Small intestine (tissue), 7 donors: ENCODE results near the gene ITPR3. TPM values are rescaled to one million over a fixed set of nuclear protein-coding genes. Genes with fewer than 3 reads are reported as not detected.
A peak's percentile ranks its signal among the peaks of the same experiment; 100 is the strongest.

Experiments
- DNase-seq, 2 donors: peaks; one replicate each; pipeline versions ENCODE4 v3.0.0 to v3.0.0-alpha.2; 2013
- FAIRE-seq: peaks from 2 replicates; lab custom pipeline; 2012; peaks lifted over from hg19 to GRCh38; lab: Jason Lieb, UNC
- H3K27ac ChIP-seq, 3 donors: one replicate each; pipeline ENCODE4 v1.5.1; 2013; ENCODE audit warnings: low read length in 2 of 3, mild to moderate bottlenecking in 2 of 3, control low read depth in 1 of 3, inconsistent platforms in 1 of 3, low read depth in 1 of 3, moderate library complexity in 1 of 3
- H3K27me3 ChIP-seq, 3 donors: one replicate each; pipeline ENCODE4 v1.6.1; 2013; ENCODE audit warnings: low read length in 3 of 3, inconsistent platforms in 1 of 3; ENCODE audit not compliant: control insufficient read depth in 3 of 3, insufficient read depth in 3 of 3
- H3K36me3 ChIP-seq, 3 donors: one replicate each; pipeline ENCODE4 v1.6.1; 2013; ENCODE audit warnings: low read length in 3 of 3, inconsistent platforms in 1 of 3, low read depth in 1 of 3, mild to moderate bottlenecking in 1 of 3, moderate library complexity in 1 of 3; ENCODE audit not compliant: control insufficient read depth in 3 of 3, insufficient read depth in 2 of 3
- H3K4me1 ChIP-seq, 3 donors: one replicate each; pipeline ENCODE4 v1.6.1; 2013; ENCODE audit warnings: low read length in 2 of 3, inconsistent platforms in 1 of 3, low read depth in 1 of 3, mild to moderate bottlenecking in 1 of 3, moderate library complexity in 1 of 3; ENCODE audit not compliant: control insufficient read depth in 3 of 3, insufficient read depth in 2 of 3
- H3K4me3 ChIP-seq, 3 donors: one replicate each; pipeline ENCODE4 v1.5.1; 2013; ENCODE audit warnings: low read length in 3 of 3, control low read depth in 1 of 3, inconsistent platforms in 1 of 3, low read depth in 1 of 3, mild to moderate bottlenecking in 1 of 3, moderate library complexity in 1 of 3
- H3K9me3 ChIP-seq, 2 donors: one replicate each; pipeline ENCODE4 v1.6.1; 2013; ENCODE audit warnings: low read depth in 1 of 2, low read length in 1 of 2; ENCODE audit not compliant: control insufficient read depth in 2 of 2, insufficient read depth in 1 of 2
- WGBS, 3 donors: extraction: QIAGEN DNeasy Blood & Tissue Kit; methylation state at CpG; one replicate each; pipeline ENCODE4 v1.1.7; 2013; 5-methylcytosine and 5-hydroxymethylcytosine counted together
- polyA plus RNA-seq, 4 donors: library from polyadenylated mRNA; stranded (reverse) in 3 of 4; unstranded in 1 of 4; fragments of 200-250 nt in 3 of 4; fragments of 120-200 nt in 1 of 4; gene quantifications; one replicate each; pipeline versions ENCODE4 v1.2.1 to v1.2.3, GENCODE V29; 2013
- donor health status: healthy with polysubstance abuse.
- donor health status: control.
- donor health status: control.
- donor health status: Bipolar disorder and iron deficiency.
- donor health status: healthy.

Gene ITPR3
- polyA plus RNA-seq, 4 donors = 51.6 to 62.9 (median 59.1) TPM

DNA sequence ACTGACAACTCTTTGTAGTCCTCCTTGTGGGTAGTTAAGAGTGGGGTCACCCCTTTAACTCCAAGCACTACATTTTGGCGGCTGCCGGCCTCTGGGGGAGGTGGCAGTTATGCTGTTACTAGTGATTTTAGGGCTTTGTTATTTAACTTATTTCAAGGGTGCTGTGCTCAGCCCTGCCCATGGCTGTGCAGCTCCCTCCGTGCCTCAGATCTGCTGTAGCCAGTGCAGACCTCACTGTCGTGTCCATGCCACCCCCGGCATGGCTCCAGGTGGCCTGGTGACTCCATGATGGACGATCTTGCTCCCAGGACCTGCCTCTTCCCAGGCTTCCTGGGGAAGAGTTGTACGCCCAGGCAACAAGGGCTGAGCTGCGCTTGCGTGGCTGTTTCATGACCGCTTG is 75.0 kb downstream of the ITPR3 start:
- no peaks in the 10 kb centered on the region for H3K9me3 ChIP-seq
- H3K27me3 ChIP-seq = no peaks in the 10 kb centered on the region
- H3K27ac ChIP-seq = peak overlapping the region in 1 of 3 donors; percentile 67
- peaks cover 2 to 87% (median 29%) of the 10 kb centered on the region in 3 donors for H3K36me3 ChIP-seq
- no peak for FAIRE-seq
- 85 to 94% (median 89%) methylated on average over 10 of the region's 10 CpGs for WGBS, 3 donors
- no peak overlapping the region for H3K4me3 ChIP-seq
- DNase-seq = no peak
- H3K4me1 ChIP-seq = peaks cover 0 to 28% (median 0%) of the 10 kb centered on the region in 3 donors

DNA sequence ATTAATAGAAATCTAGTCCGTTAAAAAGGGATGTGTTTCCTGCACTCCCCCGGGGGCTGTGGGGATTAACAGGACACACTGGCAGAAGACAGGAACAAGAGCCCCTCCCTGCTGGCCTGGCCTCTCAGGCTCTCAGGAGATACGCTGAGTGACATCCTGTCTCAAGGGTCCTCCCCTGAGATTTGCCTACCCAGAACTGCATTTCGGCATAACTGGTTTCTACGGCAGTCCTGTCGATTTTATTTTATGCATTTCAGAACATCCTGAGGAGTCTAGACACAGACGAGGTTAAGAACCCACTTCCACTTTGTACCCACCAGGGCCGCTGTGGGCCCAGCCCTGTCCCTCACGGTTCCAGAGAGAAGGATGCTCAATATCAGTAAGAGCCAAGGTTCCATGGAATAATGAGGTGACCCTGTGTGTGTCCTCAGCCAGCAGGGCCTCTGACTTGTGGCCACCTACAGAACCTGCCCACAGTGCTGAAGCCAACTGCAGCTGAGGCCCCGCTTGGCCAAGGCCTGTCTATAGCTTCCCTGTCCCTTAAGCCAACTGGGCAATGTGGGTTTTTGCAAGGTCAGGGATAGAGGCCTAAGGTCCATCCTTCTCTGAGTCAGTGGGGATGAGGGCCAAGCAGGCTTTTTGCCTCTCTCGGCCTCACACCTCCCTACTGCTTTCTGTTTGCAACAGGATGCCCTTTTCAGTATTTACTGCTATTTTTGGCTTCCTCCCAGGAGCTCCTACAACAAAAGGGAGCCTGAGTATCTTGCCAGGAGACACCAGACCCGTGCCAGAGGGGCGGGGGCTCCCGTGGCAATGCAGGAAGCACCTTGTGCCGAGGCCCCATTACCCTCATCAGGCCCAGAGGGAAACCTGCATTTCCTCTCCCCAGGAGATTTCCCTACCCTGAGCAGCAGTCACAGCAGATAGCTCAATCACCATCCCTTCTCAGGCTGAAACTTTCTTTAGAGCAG is 75.7 kb downstream of the ITPR3 start:
- Histone ChIP-seq H3K36me3 (peaks cover 2 to 85% (median 30%) of the 10 kb centered on the region in 3 donors), H3K27me3 (no peaks in the 10 kb centered on the region), H3K27ac (peak overlapping the region in 2 of 3 donors; percentile 17 to 67), H3K4me3 (no peak overlapping the region), H3K9me3 (no peaks in the 10 kb centered on the region), H3K4me1 (peaks cover 0 to 28% (median 0%) of the 10 kb centered on the region in 3 donors)
- DNase-seq (peak in 1 of 2 donors; percentile 30), FAIRE-seq (no peak)
- WGBS, 3 donors = 49 to 55% (median 49%) methylated on average over 15 of the region's 15 CpGs

DNA sequence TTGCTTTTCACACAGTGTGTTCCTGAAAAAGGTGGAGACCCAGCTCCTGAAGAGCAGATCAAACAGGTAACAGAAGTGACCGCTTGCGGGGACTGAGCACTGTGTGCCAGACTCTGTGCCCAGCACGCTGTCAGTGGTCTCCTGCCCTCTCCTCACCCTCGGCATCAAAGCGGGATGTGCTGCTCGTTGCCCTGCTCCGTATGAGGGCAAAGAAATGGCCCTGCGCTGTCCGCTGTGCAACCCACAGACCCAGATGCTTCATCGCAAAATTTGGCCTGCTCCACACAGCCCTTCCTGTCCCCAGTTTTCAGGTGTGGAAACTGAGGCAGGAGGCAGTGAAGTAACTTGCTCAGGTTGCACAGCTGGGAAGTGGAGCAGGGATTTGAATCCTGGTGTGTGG is 76.7 kb downstream of the ITPR3 start:
- no peak for DNase-seq
- no peak for FAIRE-seq
- Histone ChIP-seq H3K4me1 (peaks cover 0 to 28% (median 0%) of the 10 kb centered on the region in 3 donors), H3K9me3 (no peaks in the 10 kb centered on the region), H3K36me3 (peaks cover 2 to 75% (median 23%) of the 10 kb centered on the region in 3 donors), H3K27me3 (no peaks in the 10 kb centered on the region), H3K4me3 (no peak overlapping the region), H3K27ac (no peak overlapping the region)
- 94 to 95% (median 95%) methylated on average over 10 of the region's 10 CpGs for WGBS, 3 donors

DNA sequence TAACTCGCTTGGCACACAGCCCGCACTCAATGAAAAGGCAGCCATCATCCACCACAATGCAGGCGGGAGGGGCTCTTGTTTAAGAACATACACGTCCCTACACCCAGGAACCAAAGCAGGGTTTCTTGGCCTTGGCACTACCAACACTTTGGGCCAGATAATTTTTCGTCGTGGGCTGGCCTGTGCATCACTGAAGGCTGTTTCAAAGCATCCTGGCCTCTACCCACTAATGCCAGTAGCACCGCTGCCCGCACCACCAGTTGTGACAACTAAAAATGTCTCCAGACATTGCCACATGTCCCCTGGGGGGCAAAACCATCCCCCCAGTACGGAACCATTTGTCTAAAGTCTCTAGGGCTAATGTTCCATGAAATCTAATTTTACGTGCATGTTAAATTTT is 77.4 kb downstream of the ITPR3 start:
- DNase-seq = no peak
- no peak overlapping the region for H3K27ac ChIP-seq
- H3K4me3 ChIP-seq = no peak overlapping the region
- 86 to 90% (median 87%) methylated on average over 10 of the region's 10 CpGs for WGBS, 3 donors
- H3K36me3 ChIP-seq = peaks cover 2 to 73% (median 22%) of the 10 kb centered on the region in 3 donors
- peaks cover 0 to 21% (median 0%) of the 10 kb centered on the region in 3 donors for H3K4me1 ChIP-seq
- no peaks in the 10 kb centered on the region for H3K9me3 ChIP-seq
- H3K27me3 ChIP-seq = no peaks in the 10 kb centered on the region
- FAIRE-seq = no peak

DNA sequence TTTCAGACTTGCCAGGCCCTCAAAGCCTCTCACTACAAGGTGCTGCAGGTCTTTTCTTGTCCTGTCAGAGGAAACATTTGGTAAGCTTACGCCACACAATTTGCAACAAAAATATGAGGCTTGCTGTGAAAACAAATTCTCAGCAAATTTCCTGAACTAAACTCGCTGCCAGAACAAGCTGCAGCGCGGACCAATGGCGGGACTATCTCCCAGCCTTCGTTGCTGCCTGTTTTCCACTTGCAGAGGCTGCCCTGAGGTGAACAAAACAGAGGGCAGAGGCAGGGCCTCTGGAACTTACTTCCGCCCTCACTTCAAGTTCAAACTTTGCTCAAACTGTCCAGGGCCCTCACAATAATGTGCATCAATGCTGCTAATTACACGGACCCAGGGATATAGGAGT is 78.0 kb downstream of the ITPR3 start:
- no peaks in the 10 kb centered on the region for H3K27me3 ChIP-seq
- H3K4me1 ChIP-seq = peaks cover 0 to 17% (median 0%) of the 10 kb centered on the region in 3 donors
- WGBS, 3 donors = 76 to 87% (median 83%) methylated on average over 8 of the region's 8 CpGs
- no peak overlapping the region for H3K4me3 ChIP-seq
- no peak overlapping the region for H3K27ac ChIP-seq
- DNase-seq = no peak
- H3K36me3 ChIP-seq = peaks cover 2 to 68% (median 19%) of the 10 kb centered on the region in 3 donors
- no peaks in the 10 kb centered on the region for H3K9me3 ChIP-seq
- no peak for FAIRE-seq

DNA sequence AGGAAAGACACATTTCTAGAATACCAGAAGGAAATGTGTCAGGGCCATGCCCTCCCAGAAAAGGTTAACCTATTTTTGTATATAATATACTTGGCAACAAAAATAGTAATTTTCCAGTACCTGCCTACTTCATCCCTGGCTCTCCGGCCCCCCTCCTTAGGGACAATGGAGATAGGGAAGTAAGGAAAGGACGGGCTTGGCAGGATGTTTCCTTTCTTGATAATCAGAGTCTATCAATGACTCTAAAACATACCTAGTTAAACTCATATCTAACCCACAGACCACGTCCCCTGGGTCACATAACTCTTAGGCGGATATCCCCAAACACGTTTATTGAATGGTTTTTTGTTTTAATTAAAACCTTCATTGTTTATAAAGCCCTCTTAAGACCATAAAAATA is 78.6 kb downstream of the ITPR3 start:
- FAIRE-seq (no peak), DNase-seq (no peak)
- H3K4me3 ChIP-seq = no peak overlapping the region
- H3K36me3 ChIP-seq = peaks cover 2 to 66% (median 19%) of the 10 kb centered on the region in 3 donors
- H3K9me3 ChIP-seq = no peaks in the 10 kb centered on the region
- H3K27ac ChIP-seq = no peak overlapping the region
- no peaks in the 10 kb centered on the region for H3K27me3 ChIP-seq
- WGBS, 3 donors = 69 to 78% (median 74%) methylated on average over 5 of the region's 5 CpGs
- H3K4me1 ChIP-seq = peaks cover 0 to 14% (median 0%) of the 10 kb centered on the region in 3 donors

DNA sequence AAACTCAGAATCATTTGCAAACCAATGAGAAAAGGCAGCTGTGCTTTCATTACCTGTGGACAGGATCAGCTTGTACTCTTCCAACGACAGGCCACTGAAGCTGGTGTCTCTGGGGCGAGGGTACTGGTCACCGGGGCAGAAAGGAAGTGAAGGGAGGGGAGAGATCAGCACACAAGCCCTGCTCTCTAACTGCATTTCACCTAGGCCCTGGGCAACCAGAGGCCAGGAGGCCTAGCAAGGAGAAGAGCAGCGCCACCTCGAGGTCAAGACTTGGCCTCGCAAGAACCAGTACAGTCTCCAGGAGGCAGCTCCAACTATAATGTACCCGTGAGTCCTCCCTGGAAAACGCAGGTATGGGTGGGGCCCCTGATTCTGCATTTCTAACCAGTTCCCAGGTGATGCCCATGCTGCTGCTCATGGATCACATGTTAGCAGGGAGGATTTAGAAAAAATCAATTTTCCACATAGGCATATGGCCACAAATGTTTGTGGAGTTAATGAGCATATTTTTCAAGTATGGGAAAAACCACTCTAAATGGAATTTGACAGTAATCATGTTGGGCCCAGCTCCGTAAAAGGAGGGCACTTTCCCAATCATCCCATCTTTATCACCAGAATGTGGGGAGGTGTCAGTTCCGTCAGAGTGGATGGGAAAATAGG is 79.4 kb downstream of the ITPR3 start:
- Histone ChIP-seq H3K27ac (peak overlapping the region in 1 of 3 donors; percentile 42), H3K36me3 (peaks cover 2 to 58% (median 16%) of the 10 kb centered on the region in 3 donors), H3K9me3 (no peaks in the 10 kb centered on the region), H3K4me3 (no peak overlapping the region), H3K27me3 (no peaks in the 10 kb centered on the region), H3K4me1 (peaks cover 0 to 10% (median 0%) of the 10 kb centered on the region in 3 donors)
- no peak for FAIRE-seq
- 34 to 36% (median 35%) methylated on average over 10 of the region's 10 CpGs for WGBS, 3 donors
- DNase-seq = peak; percentile 87 to 89

DNA sequence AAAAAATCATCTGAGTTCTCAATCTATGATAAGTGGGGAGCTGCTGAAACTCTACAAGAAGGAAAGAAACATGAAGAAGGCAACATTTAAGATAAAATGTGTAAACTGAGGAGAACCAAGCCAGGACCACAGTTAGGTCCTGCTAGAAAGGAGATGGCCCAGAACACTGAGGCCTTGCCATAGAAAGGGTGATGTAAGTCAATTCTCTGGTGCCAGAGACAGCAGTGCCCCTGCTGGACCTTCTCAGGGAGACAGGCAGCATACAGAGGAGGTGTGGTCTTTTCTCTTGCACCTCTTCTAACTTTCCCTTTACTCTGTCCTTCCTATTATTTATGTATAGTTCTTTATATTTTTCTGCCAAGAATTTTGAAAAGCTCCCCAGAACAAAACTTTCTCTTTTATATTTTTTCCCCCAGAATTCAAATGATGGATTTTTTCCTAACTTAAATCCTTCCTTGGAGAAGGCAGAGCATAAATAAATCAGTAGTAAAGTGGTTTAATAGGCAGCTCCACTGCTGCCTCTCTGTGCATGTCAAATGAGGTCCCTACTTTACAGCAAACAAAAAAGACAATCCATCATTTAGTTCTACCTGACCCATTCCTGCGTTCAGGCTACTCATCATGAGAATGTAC is 81.3 kb downstream of the ITPR3 start:
- DNase-seq (peak; percentile 67 to 69), FAIRE-seq (no peak)
- H3K27me3 ChIP-seq = no peaks in the 10 kb centered on the region
- no peaks in the 10 kb centered on the region for H3K9me3 ChIP-seq
- peaks cover 0 to 7% (median 0%) of the 10 kb centered on the region in 3 donors for H3K4me1 ChIP-seq
- no peak overlapping the region for H3K27ac ChIP-seq
- 80 to 96% (median 83%) methylated on average over 1 of the region's 1 CpG for WGBS, 3 donors
- H3K36me3 ChIP-seq = peaks cover 0 to 51% (median 7%) of the 10 kb centered on the region in 3 donors
- H3K4me3 ChIP-seq = no peak overlapping the region
